CD4-positive, alpha-beta T cell (primary cell): ENCODE results near the gene CPLANE2. TPM values are rescaled to one million over a fixed set of nuclear protein-coding genes. Genes with fewer than 3 reads are reported as not detected.
"Not testable (repeated sequence)": the region's sequence is repeated elsewhere in the genome, so short reads cannot be mapped to it uniquely, and the experiment has no call there.

Source experiments
- ATAC-seq: fragments of 200-7000 bp; cut with Tn5 transposase; one replicate; pipeline ENCODE4 v1.10.0; 2022; ENCODE audit warnings: mild to moderate bottlenecking; ENCODE audit not compliant: poor library complexity
- CTCF ChIA-PET: fragments of 350-600 bp; sonication (Branson Sonifier 250); formaldehyde crosslinking; loops from one replicate; lab custom pipeline; 2021; ENCODE audit warnings: antibody characterized with exemption, inconsistent platforms; lab: Charles Lee
- POLR2A ChIA-PET: fragments of 350-600 bp; sonication (Branson Sonifier 250); formaldehyde crosslinking; loops from one replicate; lab custom pipeline; 2021; ENCODE audit warnings: antibody characterized with exemption, inconsistent platforms; lab: Charles Lee
- DNase-seq, 14 experiments: peaks; one replicate each; pipeline ENCODE4 v3.0.0-alpha.2; 2013 to 2020; ENCODE audit warnings: mixed read lengths in 2 of 14
- H3K27ac ChIP-seq, 2 donors: one replicate each; pipeline versions ENCODE4 v1.5.1 to v1.7.0; 2013; ENCODE audit warnings: low read length in 2 of 2, low read depth in 1 of 2, mild to moderate bottlenecking in 1 of 2
- H3K27me3 ChIP-seq, 2 experiments: 1 replicate in 1 of 2; 2 replicates in 1 of 2; pipeline versions ENCODE4 v1.6.1 to v1.7.0; 2013; ENCODE audit warnings: low read length in 2 of 2, control low read depth in 1 of 2, mild to moderate bottlenecking in 1 of 2, moderate library complexity in 1 of 2; ENCODE audit not compliant: insufficient read depth in 2 of 2, control insufficient read depth in 1 of 2
- H3K36me3 ChIP-seq: one replicate; pipeline ENCODE4 v1.6.1; 2013; ENCODE audit warnings: low read length, control low read depth; ENCODE audit not compliant: insufficient read depth
- H3K4me1 ChIP-seq: one replicate; pipeline ENCODE4 v1.6.1; 2013; ENCODE audit warnings: low read length, control low read depth; ENCODE audit not compliant: insufficient read depth
- H3K4me3 ChIP-seq: one replicate; pipeline ENCODE4 v1.5.1; 2013; ENCODE audit warnings: mild to moderate bottlenecking, low read length, moderate library complexity
- H3K9me3 ChIP-seq, 2 experiments: 1 replicate in 1 of 2; 2 replicates in 1 of 2; pipeline versions ENCODE4 v1.6.1 to v1.7.0; 2013; ENCODE audit warnings: low read length in 2 of 2, mild to moderate bottlenecking in 2 of 2, control low read depth in 1 of 2, moderate library complexity in 1 of 2; ENCODE audit not compliant: control insufficient read depth in 1 of 2, insufficient read depth in 1 of 2
- H3K27ac Mint-ChIP-seq: one replicate; pipeline ENCODE4 v1.8.0; 2020; ENCODE audit warnings: mixed read lengths
- H3K27me3 Mint-ChIP-seq: one replicate; pipeline ENCODE4 v1.8.0; 2021; ENCODE audit warnings: mixed read lengths
- H3K36me3 Mint-ChIP-seq: one replicate; pipeline ENCODE4 v1.8.0; 2021; ENCODE audit warnings: low read depth, mixed read lengths
- H3K4me1 Mint-ChIP-seq: one replicate; pipeline ENCODE4 v1.8.0; 2021; ENCODE audit warnings: low read depth, mixed read lengths
- H3K4me3 Mint-ChIP-seq: one replicate; pipeline ENCODE4 v1.8.0; 2020; ENCODE audit warnings: mild to moderate bottlenecking, mixed read lengths
- H3K9me3 Mint-ChIP-seq: one replicate; pipeline ENCODE4 v1.8.0; 2020; ENCODE audit warnings: mixed read lengths
- intact Hi-C, 2 experiments: fragments of 100-400 bp; cut with DNase I in 1 of 2; cut with micrococcal nuclease in 1 of 2; formaldehyde crosslinking; loops; one replicate each; pipeline versions ENCODE4 v1.15.1 to v1.9.0; 2023 to 2025; cut with DNase I, micrococcal nuclease
- total RNA-seq, 174 experiments: library from RNA in 2 of 174; stranded (reverse) in 2 of 174; gene quantifications; one replicate each; pipeline ENCODE4 v1.2.3 and lab custom pipeline; 2021 to 2026
- TF ChIP-seq, protein P1 (sequence below): fragments of 200-600 bp; IDR thresholded peaks from one replicate; pipeline ENCODE4 v1.8.0; 2022; ENCODE audit warnings: antibody characterized with exemption, mild to moderate bottlenecking

CPLANE2 gene
- total RNA-seq, 2 experiments from 2014 or later, result 5.3 to 8.4 TPM

GRCh38 chr1:16260814-16261213 is 23.8 kb upstream of the CPLANE2 start:
- CTCF ChIA-PET, result no interaction called here
- Mint-ChIP-seq H3K27me3 (no peaks in the 10 kb centered on the region), H3K36me3 (peaks cover 27% of the 10 kb centered on the region), H3K9me3 (no peaks in the 10 kb centered on the region), H3K4me3 (no peak overlapping the region), H3K4me1 (no peaks in the 10 kb centered on the region), H3K27ac (no peak overlapping the region)
- H3K4me1 ChIP-seq, result no peaks in the 10 kb centered on the region
- no peak overlapping the region for H3K27ac ChIP-seq
- no peaks in the 10 kb centered on the region for H3K9me3 ChIP-seq
- TF ChIP-seq, protein P1, sequence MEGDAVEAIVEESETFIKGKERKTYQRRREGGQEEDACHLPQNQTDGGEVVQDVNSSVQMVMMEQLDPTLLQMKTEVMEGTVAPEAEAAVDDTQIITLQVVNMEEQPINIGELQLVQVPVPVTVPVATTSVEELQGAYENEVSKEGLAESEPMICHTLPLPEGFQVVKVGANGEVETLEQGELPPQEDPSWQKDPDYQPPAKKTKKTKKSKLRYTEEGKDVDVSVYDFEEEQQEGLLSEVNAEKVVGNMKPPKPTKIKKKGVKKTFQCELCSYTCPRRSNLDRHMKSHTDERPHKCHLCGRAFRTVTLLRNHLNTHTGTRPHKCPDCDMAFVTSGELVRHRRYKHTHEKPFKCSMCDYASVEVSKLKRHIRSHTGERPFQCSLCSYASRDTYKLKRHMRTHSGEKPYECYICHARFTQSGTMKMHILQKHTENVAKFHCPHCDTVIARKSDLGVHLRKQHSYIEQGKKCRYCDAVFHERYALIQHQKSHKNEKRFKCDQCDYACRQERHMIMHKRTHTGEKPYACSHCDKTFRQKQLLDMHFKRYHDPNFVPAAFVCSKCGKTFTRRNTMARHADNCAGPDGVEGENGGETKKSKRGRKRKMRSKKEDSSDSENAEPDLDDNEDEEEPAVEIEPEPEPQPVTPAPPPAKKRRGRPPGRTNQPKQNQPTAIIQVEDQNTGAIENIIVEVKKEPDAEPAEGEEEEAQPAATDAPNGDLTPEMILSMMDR, result no peak
- ATAC-seq (no peak), DNase-seq (no peak)
- no peak overlapping the region for H3K4me3 ChIP-seq
- POLR2A ChIA-PET, result interaction anchor here (1.2 kb wide), 1 partner anchor 644 kb away, joined by 3 read pairs; no protein-coding TSS in a partner anchor
- peaks cover 14% of the 10 kb centered on the region for H3K36me3 ChIP-seq
- intact Hi-C loops, result no loop called here
- no peaks in the 10 kb centered on the region for H3K27me3 ChIP-seq

GRCh38 chr1:16258591-16259135 is 21.7 kb upstream of the CPLANE2 start:
- DNase-seq, result no peak
- no peaks in the 10 kb centered on the region for H3K9me3 ChIP-seq
- peaks cover 45% of the 10 kb centered on the region for H3K36me3 Mint-ChIP-seq
- intact Hi-C loops, result no loop called here
- POLR2A ChIA-PET, result no interaction called here
- CTCF ChIA-PET, result no interaction called here
- no peaks in the 10 kb centered on the region for H3K4me1 ChIP-seq
- H3K27ac ChIP-seq, result no peak overlapping the region
- H3K9me3 Mint-ChIP-seq, result no peaks in the 10 kb centered on the region
- ATAC-seq, result no peak
- H3K27ac Mint-ChIP-seq, result peak overlapping the region; percentile 27
- no peak overlapping the region for H3K4me3 ChIP-seq
- TF ChIP-seq, protein P1, result no peak
- no peaks in the 10 kb centered on the region for H3K27me3 ChIP-seq
- peaks cover 33% of the 10 kb centered on the region for H3K36me3 ChIP-seq
- no peaks in the 10 kb centered on the region for H3K27me3 Mint-ChIP-seq
- H3K4me3 Mint-ChIP-seq, result no peak overlapping the region
- H3K4me1 Mint-ChIP-seq, result no peaks in the 10 kb centered on the region

DNA sequence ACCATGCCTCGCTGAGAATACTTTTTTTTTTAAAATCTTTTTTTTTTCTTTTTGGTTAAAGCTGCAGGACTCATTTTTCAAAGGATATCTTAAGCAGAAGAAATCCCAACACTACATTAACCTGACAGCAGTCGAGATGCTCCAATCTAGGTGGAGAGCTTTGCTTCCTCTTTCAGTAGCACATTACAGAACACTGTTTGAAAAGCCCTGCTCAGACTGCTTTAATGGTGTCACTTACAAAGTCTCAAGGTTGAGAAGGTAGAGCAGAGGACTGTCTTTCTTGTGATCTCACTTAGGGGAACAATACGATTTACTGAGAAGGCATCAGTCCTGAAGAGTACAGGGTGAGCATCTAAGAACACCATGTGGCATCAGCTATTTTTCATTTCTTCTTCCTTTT is 21.0 kb upstream of the CPLANE2 start:
- no peaks in the 10 kb centered on the region for H3K4me1 Mint-ChIP-seq
- Histone ChIP-seq H3K9me3 (no peaks in the 10 kb centered on the region), H3K27ac (no peak overlapping the region), H3K4me1 (no peaks in the 10 kb centered on the region), H3K27me3 (no peaks in the 10 kb centered on the region), H3K4me3 (no peak overlapping the region), H3K36me3 (peaks cover 38% of the 10 kb centered on the region)
- ATAC-seq (no peak), DNase-seq (no peak)
- ChIA-PET CTCF (no interaction called here), POLR2A (no interaction called here)
- H3K9me3 Mint-ChIP-seq, result no peaks in the 10 kb centered on the region
- H3K4me3 Mint-ChIP-seq, result no peak overlapping the region
- no peaks in the 10 kb centered on the region for H3K27me3 Mint-ChIP-seq
- no peak overlapping the region for H3K27ac Mint-ChIP-seq
- intact Hi-C loops, result no loop called here
- H3K36me3 Mint-ChIP-seq, result peaks cover 51% of the 10 kb centered on the region
- TF ChIP-seq, protein P1, result no peak

- H3K27me3 Mint-ChIP-seq, H3K4me3 ChIP-seq, CTCF ChIA-PET, DNase-seq, H3K4me1 Mint-ChIP-seq, H3K9me3 ChIP-seq, H3K27ac ChIP-seq, ATAC-seq, POLR2A ChIA-PET, H3K4me1 ChIP-seq, H3K4me3 Mint-ChIP-seq, H3K27me3 ChIP-seq, H3K9me3 Mint-ChIP-seq, intact Hi-C loops: not testable (repeated sequence)
- Mint-ChIP-seq H3K27ac (peak overlapping the region; percentile 33), H3K36me3 (peaks cover 56% of the 10 kb centered on the region)
- H3K36me3 ChIP-seq, result peaks cover 42% of the 10 kb centered on the region
These were observed 20.6 kb upstream of the CPLANE2 start for GRCh38 chr1:16257556-16257955.
